Peyer's patch (tissue), 4 donors: Measurements from ENCODE around the gene MPV17.

Source experiments
- POLR2A ChIP-seq, 2 donors: fragments of 450-650 bp; IDR thresholded peaks; one replicate each; pipeline ENCODE4 v1.5.1; 2017; ENCODE audit warnings: antibody characterized with exemption in 2 of 2, mild to moderate bottlenecking in 2 of 2, moderate library complexity in 2 of 2
- TF ChIP-seq, protein P1 (sequence below), 6 experiments: fragments of 450-650 bp in 4 of 6; fragments of 200-600 bp in 2 of 6; sonication (generic) in 1 of 6; IDR thresholded peaks; one replicate each; pipeline ENCODE4 v1.5.1; 2017 to 2019; ENCODE audit warnings: antibody characterized with exemption in 6 of 6, mild to moderate bottlenecking in 3 of 6, moderate library complexity in 1 of 6

DNA sequence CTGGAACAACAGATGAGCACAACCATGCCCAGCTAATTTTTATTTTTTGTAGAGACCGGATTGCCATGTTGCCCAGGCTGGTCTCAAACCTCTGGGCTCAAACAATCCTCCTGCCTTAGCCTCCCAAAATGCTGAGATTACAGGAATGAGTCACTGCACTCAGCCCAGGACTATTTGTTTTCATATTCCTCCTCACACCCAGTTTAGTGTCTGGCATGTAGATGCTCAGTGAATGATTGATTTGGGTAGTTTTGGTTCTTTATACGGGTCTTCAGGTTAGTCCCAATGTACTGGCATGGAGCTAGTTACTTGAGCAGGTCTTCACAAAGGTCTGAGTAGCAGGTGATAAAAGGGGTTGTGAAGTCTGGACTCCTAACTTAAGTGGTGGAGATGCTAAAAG, 41.0 kb upstream of the MPV17 start:
- TF ChIP-seq, protein P1, sequence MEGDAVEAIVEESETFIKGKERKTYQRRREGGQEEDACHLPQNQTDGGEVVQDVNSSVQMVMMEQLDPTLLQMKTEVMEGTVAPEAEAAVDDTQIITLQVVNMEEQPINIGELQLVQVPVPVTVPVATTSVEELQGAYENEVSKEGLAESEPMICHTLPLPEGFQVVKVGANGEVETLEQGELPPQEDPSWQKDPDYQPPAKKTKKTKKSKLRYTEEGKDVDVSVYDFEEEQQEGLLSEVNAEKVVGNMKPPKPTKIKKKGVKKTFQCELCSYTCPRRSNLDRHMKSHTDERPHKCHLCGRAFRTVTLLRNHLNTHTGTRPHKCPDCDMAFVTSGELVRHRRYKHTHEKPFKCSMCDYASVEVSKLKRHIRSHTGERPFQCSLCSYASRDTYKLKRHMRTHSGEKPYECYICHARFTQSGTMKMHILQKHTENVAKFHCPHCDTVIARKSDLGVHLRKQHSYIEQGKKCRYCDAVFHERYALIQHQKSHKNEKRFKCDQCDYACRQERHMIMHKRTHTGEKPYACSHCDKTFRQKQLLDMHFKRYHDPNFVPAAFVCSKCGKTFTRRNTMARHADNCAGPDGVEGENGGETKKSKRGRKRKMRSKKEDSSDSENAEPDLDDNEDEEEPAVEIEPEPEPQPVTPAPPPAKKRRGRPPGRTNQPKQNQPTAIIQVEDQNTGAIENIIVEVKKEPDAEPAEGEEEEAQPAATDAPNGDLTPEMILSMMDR (IDR thresholded peaks at IDR 0.05), result no peak
- TF ChIP-seq POLR2A (IDR thresholded peaks at IDR 0.05), result no peak
